ENCODE measurements around the gene AKIRIN1. TPM values are rescaled to one million over a fixed set of nuclear protein-coding genes. Genes with fewer than 3 reads are reported as not detected.

The AKIRIN1 gene
- total RNA-seq, 1 experiment from 2014 or later, result 80.0 TPM

DNA sequence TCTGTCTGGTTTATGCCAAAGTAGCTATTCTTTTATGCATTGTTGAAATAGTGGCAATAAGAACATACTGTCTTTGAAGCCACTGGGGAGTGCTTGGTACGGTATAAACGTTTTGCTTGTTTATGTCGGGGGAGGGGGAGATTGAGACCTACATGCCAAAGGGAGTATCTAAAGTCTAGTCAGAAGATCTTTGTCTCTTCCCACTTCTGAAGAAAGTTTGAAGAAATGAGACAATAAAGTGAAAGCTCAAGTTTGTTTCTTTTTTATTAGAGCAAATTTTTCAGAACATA, 6.8 kb downstream of the AKIRIN1 start:
- TF ChIP-seq, protein P1, sequence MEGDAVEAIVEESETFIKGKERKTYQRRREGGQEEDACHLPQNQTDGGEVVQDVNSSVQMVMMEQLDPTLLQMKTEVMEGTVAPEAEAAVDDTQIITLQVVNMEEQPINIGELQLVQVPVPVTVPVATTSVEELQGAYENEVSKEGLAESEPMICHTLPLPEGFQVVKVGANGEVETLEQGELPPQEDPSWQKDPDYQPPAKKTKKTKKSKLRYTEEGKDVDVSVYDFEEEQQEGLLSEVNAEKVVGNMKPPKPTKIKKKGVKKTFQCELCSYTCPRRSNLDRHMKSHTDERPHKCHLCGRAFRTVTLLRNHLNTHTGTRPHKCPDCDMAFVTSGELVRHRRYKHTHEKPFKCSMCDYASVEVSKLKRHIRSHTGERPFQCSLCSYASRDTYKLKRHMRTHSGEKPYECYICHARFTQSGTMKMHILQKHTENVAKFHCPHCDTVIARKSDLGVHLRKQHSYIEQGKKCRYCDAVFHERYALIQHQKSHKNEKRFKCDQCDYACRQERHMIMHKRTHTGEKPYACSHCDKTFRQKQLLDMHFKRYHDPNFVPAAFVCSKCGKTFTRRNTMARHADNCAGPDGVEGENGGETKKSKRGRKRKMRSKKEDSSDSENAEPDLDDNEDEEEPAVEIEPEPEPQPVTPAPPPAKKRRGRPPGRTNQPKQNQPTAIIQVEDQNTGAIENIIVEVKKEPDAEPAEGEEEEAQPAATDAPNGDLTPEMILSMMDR (conservative IDR thresholded peaks at IDR 0.05), result no peak
- no peak for TF ChIP-seq EZH2 (IDR thresholded peaks at IDR 0.05; ENCODE audit: low read depth)
- DNase-seq, result no peak
- ChIA-PET CTCF (interaction anchor here (1.0 kb wide), 1 partner anchor 34 kb away, joined by 3 read pairs; no protein-coding TSS in a partner anchor), POLR2A (ENCODE audit: unreplicated experiment) (interaction anchor here (0.6 kb wide), 1 partner anchor 32 kb away, joined by 5 read pairs; no protein-coding TSS in a partner anchor)
- Histone ChIP-seq H3K4me2 (no peak overlapping the region), H3K4me1 (replicated peaks; ENCODE audit: insufficient read depth) (peaks cover 4% of the 10 kb centered on the region; the same call in 1 of the 2 replicates), H3F3A (ENCODE audit: insufficient read depth, low read depth) (peaks cover 31% of the 10 kb centered on the region), H3K36me3 (ENCODE audit: low read depth) (peaks cover 50% of the 10 kb centered on the region), H4K20me1 (ENCODE audit: insufficient read depth) (peaks cover 79% of the 10 kb centered on the region), H3K27me3 (ENCODE audit: insufficient read depth, low read depth) (no peaks in the 10 kb centered on the region), H3K79me2 (ENCODE audit: low read depth) (peaks cover 71% of the 10 kb centered on the region), H3K27ac (no peak overlapping the region), H2AFZ (no peak overlapping the region), H3K9me3 (ENCODE audit: insufficient read depth, low read depth) (no peaks in the 10 kb centered on the region), H3K9me2 (ENCODE audit: insufficient read depth) (no peaks in the 10 kb centered on the region), H3K4me3 (no peak overlapping the region)
- intact Hi-C loops (cut with micrococcal nuclease; ENCODE audit: unreplicated experiment), result no loop called here
- BruUV-seq (replicated peaks), result no TSS peak

GRCh38 chr1:39001516-39002421, 10.7 kb downstream of the AKIRIN1 start:
- H3K9me3 ChIP-seq (ENCODE audit: insufficient read depth, low read depth), result no peaks in the 10 kb centered on the region

DNA sequence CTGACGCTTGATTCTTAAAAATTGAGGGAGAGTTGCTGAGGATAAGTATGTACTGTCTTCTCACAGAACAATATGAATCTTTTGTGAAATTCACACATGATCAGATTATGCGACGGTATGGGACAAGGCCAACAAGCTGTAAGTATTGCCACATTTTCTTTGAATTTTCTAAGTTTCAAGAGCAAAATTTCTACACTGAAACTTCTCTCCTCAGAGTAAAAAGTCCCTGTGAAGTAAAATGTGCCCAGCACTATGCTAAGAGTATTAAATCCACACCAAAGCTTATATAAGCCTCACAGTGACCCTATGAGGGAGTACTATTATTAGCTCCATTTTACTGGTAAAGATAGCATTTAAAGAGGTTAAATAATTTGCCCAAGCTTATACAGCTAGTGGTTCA, 12.2 kb downstream of the AKIRIN1 start:
- H3K4me2 ChIP-seq, result no peak overlapping the region
- peaks cover 48% of the 10 kb centered on the region for H3F3A ChIP-seq (ENCODE audit: insufficient read depth, low read depth)
- no peaks in the 10 kb centered on the region for H3K9me3 ChIP-seq (ENCODE audit: insufficient read depth, low read depth)
- no peak overlapping the region for H2AFZ ChIP-seq
- no peaks in the 10 kb centered on the region; the same call in 1 of the 2 replicates for H3K4me1 ChIP-seq (replicated peaks; ENCODE audit: insufficient read depth)
- 0 out of 2 replicates have a peak overlapping the region, but pooled peaks have one; percentile 20 for H3K27ac ChIP-seq
- CTCF ChIA-PET, result no interaction called here
- intact Hi-C loops (cut with micrococcal nuclease; ENCODE audit: unreplicated experiment), result no loop called here
- BruUV-seq (replicated peaks), result no TSS peak
- no peaks in the 10 kb centered on the region for H3K27me3 ChIP-seq (ENCODE audit: insufficient read depth, low read depth)
- peaks cover 54% of the 10 kb centered on the region for H3K36me3 ChIP-seq (ENCODE audit: low read depth)
- TF ChIP-seq, protein P1 (conservative IDR thresholded peaks at IDR 0.05), result no peak
- no peak for TF ChIP-seq EZH2 (IDR thresholded peaks at IDR 0.05; ENCODE audit: low read depth)
- H3K79me2 ChIP-seq (ENCODE audit: low read depth), result peaks cover 18% of the 10 kb centered on the region
- H4K20me1 ChIP-seq (ENCODE audit: insufficient read depth), result peaks cover 25% of the 10 kb centered on the region
- H3K4me3 ChIP-seq, result no peak overlapping the region
- POLR2A ChIA-PET (ENCODE audit: unreplicated experiment), result no interaction called here
- DNase-seq, result no peak
- H3K9me2 ChIP-seq (ENCODE audit: insufficient read depth), result no peaks in the 10 kb centered on the region

More at GRCh38 chr1:39001516-39002421, 10.7 kb downstream of the AKIRIN1 start:
- Histone ChIP-seq H3K27ac (no peak overlapping the region), H3K36me3 (ENCODE audit: low read depth) (peaks cover 66% of the 10 kb centered on the region), H4K20me1 (ENCODE audit: insufficient read depth) (peaks cover 40% of the 10 kb centered on the region), H3K4me3 (no peak overlapping the region), H2AFZ (no peak overlapping the region), H3F3A (ENCODE audit: insufficient read depth, low read depth) (peaks cover 39% of the 10 kb centered on the region), H3K27me3 (ENCODE audit: insufficient read depth, low read depth) (no peaks in the 10 kb centered on the region), H3K9me2 (ENCODE audit: insufficient read depth) (no peaks in the 10 kb centered on the region), H3K79me2 (ENCODE audit: low read depth) (peaks cover 33% of the 10 kb centered on the region), H3K4me2 (no peak overlapping the region), H3K4me1 (replicated peaks; ENCODE audit: insufficient read depth) (no peaks in the 10 kb centered on the region)
- POLR2A ChIA-PET (ENCODE audit: unreplicated experiment), result interaction anchor here (0.6 kb wide), 1 partner anchor 31 kb away, joined by 11 read pairs; no protein-coding TSS in a partner anchor
- intact Hi-C loops (cut with micrococcal nuclease; ENCODE audit: unreplicated experiment), result no loop called here
- BruUV-seq (replicated peaks), result no TSS peak
- DNase-seq, result no peak
- TF ChIP-seq, protein P1 (conservative IDR thresholded peaks at IDR 0.05), result no peak
- no peak for TF ChIP-seq EZH2 (IDR thresholded peaks at IDR 0.05; ENCODE audit: low read depth)
- CTCF ChIA-PET, result interaction anchor here (0.7 kb wide), 1 partner anchor 84 kb away, joined by 3 read pairs; no protein-coding TSS in a partner anchor

Measured in PC-9 (cell line).